OCI-LY3 (cell line): ENCODE results near the gene CASP3.
A peak's percentile ranks its signal among the peaks of the same experiment; 100 is the strongest.
"Not testable (repeated sequence)": the region's sequence is repeated elsewhere in the genome, so short reads cannot be mapped to it uniquely, and the experiment has no call there.

Experiments
- H2AFZ ChIP-seq: fragments of 200-600, 300-600 bp; shearing (Covaris generic); 2 replicates; pipeline ENCODE4 v1.6.0; 2014; ENCODE audit warnings: antibody characterized with exemption, low read depth, low read length
- H3K27ac ChIP-seq: fragments of 200-600, 300-600 bp; sonication (generic); 2 replicates; pipeline ENCODE4 v1.5.1; 2014; ENCODE audit warnings: mild to moderate bottlenecking, low read length, moderate library complexity, mixed read lengths
- H3K27me3 ChIP-seq: fragments of 200-600, 300-600 bp; sonication (generic); 2 replicates; pipeline ENCODE4 v1.6.1; 2014; ENCODE audit warnings: low read depth, low read length, mixed read lengths
- H3K36me3 ChIP-seq: fragments of 200-600, 300-600 bp; sonication (generic); replicated peaks from 2 replicates; pipeline ENCODE3; 2014; ENCODE audit warnings: low read depth, low read length, mixed read lengths
- H3K4me1 ChIP-seq: fragments of 300-600, 200-600 bp; sonication (generic); 2 replicates; pipeline ENCODE4 v1.6.1; 2014; ENCODE audit warnings: low read length, mixed read lengths
- H3K4me2 ChIP-seq: fragments of 200-600, 300-600 bp; sonication (generic); 2 replicates; pipeline ENCODE4 v1.6.1; 2014; ENCODE audit warnings: low read length, mixed read lengths
- H3K4me3 ChIP-seq: fragments of 300-600, 200-600 bp; sonication (generic); 2 replicates; pipeline ENCODE4 v1.5.1; 2014; ENCODE audit warnings: antibody characterized with exemption, mild to moderate bottlenecking, low read length, moderate library complexity
- H3K79me2 ChIP-seq: fragments of 300-600, 200-600 bp; shearing (Covaris generic); 2 replicates; pipeline ENCODE4 v1.6.1; 2014; ENCODE audit warnings: mild to moderate bottlenecking, low read length, mixed read lengths
- H3K9ac ChIP-seq: fragments of 300-600, 200-600 bp; shearing (Covaris generic); 2 replicates; pipeline ENCODE4 v1.6.0; 2014; ENCODE audit warnings: mild to moderate bottlenecking, low read length, moderate library complexity
- H3K9me3 ChIP-seq: fragments of 200-600, 300-600 bp; shearing (Covaris generic); 2 replicates; pipeline ENCODE4 v1.6.1; 2014; ENCODE audit warnings: low read length, mixed read lengths; ENCODE audit not compliant: insufficient read depth
- H4K20me1 ChIP-seq: fragments of 200-600, 300-600 bp; sonication (generic); 2 replicates; pipeline ENCODE4 v1.6.1; 2016; ENCODE audit warnings: low read length, mixed read lengths; ENCODE audit not compliant: insufficient read depth
- EZH2phosphoT487 ChIP-seq: fragments of 200-600 bp; shearing (Covaris generic); IDR thresholded peaks from 2 replicates; pipeline ENCODE4 v1.6.1; 2018; ENCODE audit warnings: antibody characterized with exemption, mixed run types, low read depth
- TF ChIP-seq, protein P1 (sequence below): fragments of 200-600, 300-600 bp; sonication (generic); IDR thresholded peaks from 2 replicates; pipeline ENCODE4 v1.5.1; 2014; ENCODE audit warnings: antibody characterized with exemption, low read length, low read depth

Gene CASP3

DNA sequence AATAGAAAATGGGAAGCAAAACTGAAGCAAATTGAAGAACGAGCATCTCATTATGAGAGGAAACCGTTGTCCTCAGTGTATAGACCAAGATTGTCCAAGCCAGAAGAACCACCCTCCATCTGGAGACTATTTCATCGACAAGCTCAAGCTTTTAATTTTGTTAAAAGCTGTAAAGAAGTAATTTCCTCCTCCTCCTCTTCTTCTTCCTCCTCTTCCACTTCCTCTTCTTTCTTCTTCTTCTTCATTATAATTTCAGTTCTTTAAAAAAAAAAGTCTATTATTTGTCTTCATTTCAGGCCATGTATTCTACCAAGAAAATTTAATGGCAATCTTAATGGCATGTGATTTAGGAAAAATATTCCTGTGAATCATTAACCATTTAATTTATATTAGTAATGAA lies 7.9 kb upstream of the CASP3 start:
- TF ChIP-seq, protein P1, sequence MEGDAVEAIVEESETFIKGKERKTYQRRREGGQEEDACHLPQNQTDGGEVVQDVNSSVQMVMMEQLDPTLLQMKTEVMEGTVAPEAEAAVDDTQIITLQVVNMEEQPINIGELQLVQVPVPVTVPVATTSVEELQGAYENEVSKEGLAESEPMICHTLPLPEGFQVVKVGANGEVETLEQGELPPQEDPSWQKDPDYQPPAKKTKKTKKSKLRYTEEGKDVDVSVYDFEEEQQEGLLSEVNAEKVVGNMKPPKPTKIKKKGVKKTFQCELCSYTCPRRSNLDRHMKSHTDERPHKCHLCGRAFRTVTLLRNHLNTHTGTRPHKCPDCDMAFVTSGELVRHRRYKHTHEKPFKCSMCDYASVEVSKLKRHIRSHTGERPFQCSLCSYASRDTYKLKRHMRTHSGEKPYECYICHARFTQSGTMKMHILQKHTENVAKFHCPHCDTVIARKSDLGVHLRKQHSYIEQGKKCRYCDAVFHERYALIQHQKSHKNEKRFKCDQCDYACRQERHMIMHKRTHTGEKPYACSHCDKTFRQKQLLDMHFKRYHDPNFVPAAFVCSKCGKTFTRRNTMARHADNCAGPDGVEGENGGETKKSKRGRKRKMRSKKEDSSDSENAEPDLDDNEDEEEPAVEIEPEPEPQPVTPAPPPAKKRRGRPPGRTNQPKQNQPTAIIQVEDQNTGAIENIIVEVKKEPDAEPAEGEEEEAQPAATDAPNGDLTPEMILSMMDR, result no peak
- TF ChIP-seq EZH2phosphoT487, result no peak
- H3K79me2 ChIP-seq, result no peaks in the 10 kb centered on the region
- no peak overlapping the region for H3K4me3 ChIP-seq
- no peak overlapping the region for H3K27ac ChIP-seq
- no peak overlapping the region for H2AFZ ChIP-seq
- H3K36me3 ChIP-seq, result no peaks in the 10 kb centered on the region
- no peaks in the 10 kb centered on the region for H4K20me1 ChIP-seq
- H3K4me2 ChIP-seq, result peak overlapping the region; percentile 17; the same call in 1 of the 2 replicates
- H3K27me3 ChIP-seq, result no peaks in the 10 kb centered on the region
- no peak overlapping the region for H3K9ac ChIP-seq
- no peaks in the 10 kb centered on the region for H3K9me3 ChIP-seq
- H3K4me1 ChIP-seq, result peaks cover 13% of the 10 kb centered on the region

DNA sequence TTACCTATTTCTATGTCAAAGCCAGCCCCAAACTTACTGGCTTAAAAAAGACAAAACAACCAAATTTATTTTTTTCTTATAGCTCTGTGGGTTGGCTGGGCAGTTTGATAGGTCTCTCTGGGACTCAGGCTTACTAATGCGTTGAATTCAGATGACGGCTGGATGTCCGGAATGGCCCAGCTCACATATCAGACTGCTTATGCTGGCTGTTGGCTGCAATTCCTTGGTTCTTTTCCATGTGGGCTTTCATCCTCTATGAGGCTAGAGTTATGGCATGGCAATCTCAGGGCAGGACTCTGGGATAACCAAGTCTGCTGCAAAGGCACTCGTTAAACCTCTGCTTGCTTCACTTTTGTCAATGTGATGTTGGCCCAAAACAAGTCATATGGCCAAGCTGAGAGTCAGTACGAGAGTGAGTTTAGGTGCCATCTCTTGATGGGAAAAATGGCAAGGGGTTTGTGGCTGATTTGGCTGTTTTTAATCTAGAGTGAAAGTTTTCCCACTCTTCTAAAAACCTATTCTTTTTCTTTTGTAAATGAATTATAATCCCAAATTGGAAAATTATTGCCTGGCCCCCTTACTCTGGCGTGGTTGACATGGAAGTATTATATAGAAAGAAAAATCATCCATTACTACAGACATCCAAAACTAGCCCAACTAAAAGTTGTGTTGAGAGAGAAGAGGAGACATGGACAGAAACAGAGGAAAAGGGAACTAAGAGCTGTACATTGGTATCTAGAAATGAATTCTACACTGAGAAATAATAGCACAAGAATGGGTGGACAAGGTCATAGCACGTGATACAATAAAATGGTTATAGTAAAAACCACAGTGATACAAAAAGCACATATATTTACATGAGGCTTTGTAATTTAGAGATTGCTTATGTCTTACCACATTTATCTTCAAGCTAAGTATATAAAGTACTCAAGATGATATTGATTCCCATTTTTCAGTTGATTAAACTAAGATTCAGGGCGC lies 6.9 kb upstream of the CASP3 start:
- peak overlapping the region; percentile 17; the same call in 1 of the 2 replicates for H3K4me2 ChIP-seq
- H3K4me3 ChIP-seq, result no peak overlapping the region
- H3K79me2 ChIP-seq, result no peaks in the 10 kb centered on the region
- H3K9ac ChIP-seq, result no peak overlapping the region
- H3K36me3 ChIP-seq, result no peaks in the 10 kb centered on the region
- H3K4me1 ChIP-seq, result peaks cover 13% of the 10 kb centered on the region
- TF ChIP-seq, protein P1, result no peak
- TF ChIP-seq EZH2phosphoT487, result no peak
- no peaks in the 10 kb centered on the region for H4K20me1 ChIP-seq
- no peak overlapping the region for H2AFZ ChIP-seq
- H3K27me3 ChIP-seq, result no peaks in the 10 kb centered on the region
- no peak overlapping the region for H3K27ac ChIP-seq
- no peaks in the 10 kb centered on the region for H3K9me3 ChIP-seq

DNA sequence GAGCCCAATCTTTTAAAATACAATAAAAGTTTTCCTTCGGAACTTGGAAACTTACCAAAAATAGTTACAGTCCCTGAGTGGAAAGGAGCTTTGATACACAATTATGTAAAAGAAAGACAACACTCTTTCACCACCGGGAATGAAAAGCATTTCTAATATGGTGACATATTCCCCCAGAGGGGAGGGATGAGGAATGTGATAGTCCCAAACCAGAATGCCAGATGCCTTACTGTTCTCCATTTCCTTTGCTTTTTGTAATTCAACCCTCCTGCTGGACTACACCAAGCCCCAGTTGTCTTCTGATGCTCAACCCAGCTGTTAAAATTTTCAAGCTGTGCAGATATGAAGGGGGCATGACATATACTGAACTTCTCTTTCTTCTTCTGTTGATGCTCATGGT lies 4.4 kb upstream of the CASP3 start:
- no peak overlapping the region for H3K27ac ChIP-seq
- H3K4me1 ChIP-seq, result peaks cover 13% of the 10 kb centered on the region
- no peak overlapping the region for H3K9ac ChIP-seq
- no peaks in the 10 kb centered on the region for H4K20me1 ChIP-seq
- no peaks in the 10 kb centered on the region for H3K9me3 ChIP-seq
- no peak overlapping the region for H3K4me2 ChIP-seq
- no peak overlapping the region for H2AFZ ChIP-seq
- peaks cover 5% of the 10 kb centered on the region for H3K79me2 ChIP-seq
- H3K36me3 ChIP-seq, result no peaks in the 10 kb centered on the region
- TF ChIP-seq, protein P1, result no peak
- no peak for TF ChIP-seq EZH2phosphoT487
- H3K27me3 ChIP-seq, result no peaks in the 10 kb centered on the region
- no peak overlapping the region for H3K4me3 ChIP-seq

DNA sequence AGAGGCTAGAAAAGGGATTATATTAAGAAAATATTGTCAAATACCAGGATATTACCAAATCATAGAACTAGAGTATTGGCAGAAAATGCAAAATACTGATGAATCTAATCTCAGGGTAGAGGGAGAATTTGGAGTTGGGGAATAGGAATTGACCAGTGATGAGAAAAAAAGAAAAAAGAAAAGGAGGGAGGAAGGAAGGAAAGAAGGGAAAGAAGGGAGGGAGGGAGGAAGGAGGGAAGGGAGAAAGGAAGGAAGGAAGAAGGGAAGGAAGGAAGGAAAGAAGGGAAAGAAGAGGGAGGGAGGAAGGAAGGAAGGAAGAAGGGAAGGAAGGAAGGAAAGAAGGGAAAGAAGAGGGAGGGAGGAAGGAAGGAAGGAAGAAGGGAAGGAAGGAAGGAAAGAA lies 3.4 kb upstream of the CASP3 start:
- H3K27me3 ChIP-seq, H4K20me1 ChIP-seq, H3K9ac ChIP-seq, H3K4me3 ChIP-seq, H3K36me3 ChIP-seq, H2AFZ ChIP-seq, H3K4me2 ChIP-seq, H3K9me3 ChIP-seq, H3K27ac ChIP-seq: not testable (repeated sequence)
- H3K4me1 ChIP-seq, result peaks cover 15% of the 10 kb centered on the region
- peaks cover 15% of the 10 kb centered on the region for H3K79me2 ChIP-seq
